ENCODE data around the gene C19orf38.

Gene C19orf38

DNA sequence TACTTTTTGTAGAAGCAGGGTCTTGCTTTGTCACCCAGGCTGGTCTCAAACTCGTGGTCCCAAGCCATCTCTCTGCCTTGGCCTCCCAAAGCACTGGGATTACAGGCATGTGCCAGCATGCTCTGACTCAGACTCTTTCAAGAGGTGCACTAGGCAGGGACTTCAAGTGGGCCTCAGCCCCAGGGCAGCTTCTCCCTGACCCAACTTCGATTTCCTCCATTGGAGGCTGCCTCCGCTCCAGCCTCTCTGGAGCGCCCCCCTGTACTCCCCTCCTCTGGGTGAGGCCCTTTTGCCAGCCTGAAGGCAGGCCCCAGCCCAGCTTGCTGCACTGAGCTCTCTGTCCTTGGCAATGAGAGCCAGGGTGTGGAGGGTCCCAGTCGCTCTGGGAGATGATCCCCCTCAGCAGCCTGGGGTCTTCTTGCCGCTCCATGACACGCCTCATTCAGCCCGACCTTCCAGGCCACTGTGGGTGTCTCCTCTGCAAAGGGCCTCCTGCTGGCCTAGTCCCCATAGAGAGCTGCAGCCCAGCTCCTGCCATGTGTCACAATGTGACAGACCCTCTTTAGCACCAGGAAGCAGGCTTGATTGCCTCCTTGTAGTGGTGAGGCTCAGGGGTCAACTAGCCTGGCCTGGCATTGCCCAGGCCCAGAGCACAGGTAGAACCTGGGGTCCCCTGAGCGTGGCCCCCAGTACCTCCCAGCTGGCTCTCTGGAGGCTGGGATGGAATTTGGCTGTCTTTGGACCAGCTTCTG is 39.6 kb downstream of the C19orf38 start:
- Histone ChIP-seq H3K27me3 (no peaks in the 10 kb centered on the region), H3K4me1 (peaks cover 0 to 42% (median 5%) of the 10 kb centered on the region in 4 donors), H3K9me3 (no peaks in the 10 kb centered on the region), H3K36me3 (no peaks in the 10 kb centered on the region), H3K4me3 (no peak overlapping the region), H3K27ac (no peak overlapping the region)
- no peak for DNase-seq
- TF ChIP-seq, protein P1, sequence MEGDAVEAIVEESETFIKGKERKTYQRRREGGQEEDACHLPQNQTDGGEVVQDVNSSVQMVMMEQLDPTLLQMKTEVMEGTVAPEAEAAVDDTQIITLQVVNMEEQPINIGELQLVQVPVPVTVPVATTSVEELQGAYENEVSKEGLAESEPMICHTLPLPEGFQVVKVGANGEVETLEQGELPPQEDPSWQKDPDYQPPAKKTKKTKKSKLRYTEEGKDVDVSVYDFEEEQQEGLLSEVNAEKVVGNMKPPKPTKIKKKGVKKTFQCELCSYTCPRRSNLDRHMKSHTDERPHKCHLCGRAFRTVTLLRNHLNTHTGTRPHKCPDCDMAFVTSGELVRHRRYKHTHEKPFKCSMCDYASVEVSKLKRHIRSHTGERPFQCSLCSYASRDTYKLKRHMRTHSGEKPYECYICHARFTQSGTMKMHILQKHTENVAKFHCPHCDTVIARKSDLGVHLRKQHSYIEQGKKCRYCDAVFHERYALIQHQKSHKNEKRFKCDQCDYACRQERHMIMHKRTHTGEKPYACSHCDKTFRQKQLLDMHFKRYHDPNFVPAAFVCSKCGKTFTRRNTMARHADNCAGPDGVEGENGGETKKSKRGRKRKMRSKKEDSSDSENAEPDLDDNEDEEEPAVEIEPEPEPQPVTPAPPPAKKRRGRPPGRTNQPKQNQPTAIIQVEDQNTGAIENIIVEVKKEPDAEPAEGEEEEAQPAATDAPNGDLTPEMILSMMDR (IDR thresholded peaks at IDR 0.05), result no peak
- intact Hi-C loops (cut with DNase I; ENCODE audit: low total_unique reads), result no loop called here

- Histone ChIP-seq H3K9me3 (no peaks in the 10 kb centered on the region), H3K4me3 (no peak overlapping the region), H3K36me3 (no peaks in the 10 kb centered on the region), H3K27ac (no peak overlapping the region), H3K27me3 (no peaks in the 10 kb centered on the region), H3K4me1 (peaks cover 0 to 36% (median 2%) of the 10 kb centered on the region in 4 donors)
- DNase-seq, result no peak
- TF ChIP-seq, protein P1 (IDR thresholded peaks at IDR 0.05), result no peak
- intact Hi-C loops (cut with DNase I; ENCODE audit: low total_unique reads), result no loop called here
Observed at GRCh38 chr19:10888421-10888866, 40.2 kb downstream of the C19orf38 start.

DNA sequence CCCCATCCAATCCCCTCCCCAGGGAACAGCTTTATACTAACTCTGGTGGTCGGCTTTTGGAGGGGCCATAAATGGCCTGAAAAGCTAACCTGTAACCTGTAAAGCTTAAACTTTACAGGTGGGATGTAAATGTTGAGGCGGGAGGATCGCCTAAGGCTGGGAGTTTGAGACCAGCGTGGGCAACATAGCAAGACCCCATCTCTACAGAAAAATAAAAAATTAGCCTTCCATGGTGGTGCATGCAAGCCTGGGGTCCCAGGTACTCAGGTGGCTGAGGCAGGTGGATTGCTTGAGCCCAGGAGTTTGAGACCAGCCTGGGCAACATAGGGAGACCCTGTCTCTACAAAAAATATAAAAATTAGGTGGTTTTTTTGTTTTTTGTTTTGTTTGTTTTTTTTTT is 41.7 kb downstream of the C19orf38 start:
- Histone ChIP-seq H3K9me3 (no peaks in the 10 kb centered on the region), H3K27me3 (no peaks in the 10 kb centered on the region), H3K4me1 (peaks cover 0 to 39% (median 5%) of the 10 kb centered on the region in 4 donors), H3K4me3 (no peak overlapping the region), H3K27ac (no peak overlapping the region), H3K36me3 (no peaks in the 10 kb centered on the region)
- intact Hi-C loops (cut with DNase I; ENCODE audit: low total_unique reads), result no loop called here
- TF ChIP-seq, protein P1 (IDR thresholded peaks at IDR 0.05), result no peak
- DNase-seq, result no peak

- Histone ChIP-seq H3K27me3 (no peaks in the 10 kb centered on the region), H3K4me3 (no peak overlapping the region), H3K36me3 (no peaks in the 10 kb centered on the region), H3K4me1 (peaks cover 0 to 45% (median 5%) of the 10 kb centered on the region in 4 donors), H3K27ac (no peak overlapping the region), H3K9me3 (no peaks in the 10 kb centered on the region)
- no peak for DNase-seq
- intact Hi-C loops (cut with DNase I; ENCODE audit: low total_unique reads), result no loop called here
- TF ChIP-seq, protein P1 (IDR thresholded peaks at IDR 0.05), result no peak
Observed at GRCh38 chr19:10891405-10892086, 43.3 kb downstream of the C19orf38 start.

DNA sequence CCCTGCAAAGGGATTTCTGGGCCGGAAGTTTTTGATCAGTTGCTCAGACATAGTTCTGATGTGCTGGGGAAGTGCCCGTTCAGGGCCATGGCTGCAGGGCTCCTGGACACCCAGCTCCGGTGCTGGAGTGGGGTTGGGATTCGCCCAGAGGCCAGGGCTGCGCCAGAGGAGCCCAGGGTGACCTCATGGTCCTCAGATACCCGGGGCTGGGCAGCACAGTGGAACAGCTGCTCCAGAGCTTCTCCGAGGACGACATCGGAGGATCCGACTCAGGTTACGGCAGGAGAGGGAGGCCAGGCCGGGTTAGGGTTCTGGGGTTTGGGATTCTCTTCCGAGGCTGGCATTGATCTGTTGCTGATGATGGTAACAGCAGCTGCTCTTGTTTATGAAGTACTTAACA is 44.0 kb downstream of the C19orf38 start:
- H3K9me3 ChIP-seq, result no peaks in the 10 kb centered on the region
- intact Hi-C loops (cut with DNase I; ENCODE audit: low total_unique reads), result no loop called here
- H3K4me3 ChIP-seq, result no peak overlapping the region
- no peaks in the 10 kb centered on the region for H3K36me3 ChIP-seq
- peaks cover 0 to 49% (median 5%) of the 10 kb centered on the region in 4 donors for H3K4me1 ChIP-seq
- DNase-seq, result no peak
- TF ChIP-seq, protein P1 (IDR thresholded peaks at IDR 0.05), result no peak
- H3K27ac ChIP-seq, result no peak overlapping the region
- no peaks in the 10 kb centered on the region for H3K27me3 ChIP-seq
